ENCODE data around the gene CRYBG2.

DNA sequence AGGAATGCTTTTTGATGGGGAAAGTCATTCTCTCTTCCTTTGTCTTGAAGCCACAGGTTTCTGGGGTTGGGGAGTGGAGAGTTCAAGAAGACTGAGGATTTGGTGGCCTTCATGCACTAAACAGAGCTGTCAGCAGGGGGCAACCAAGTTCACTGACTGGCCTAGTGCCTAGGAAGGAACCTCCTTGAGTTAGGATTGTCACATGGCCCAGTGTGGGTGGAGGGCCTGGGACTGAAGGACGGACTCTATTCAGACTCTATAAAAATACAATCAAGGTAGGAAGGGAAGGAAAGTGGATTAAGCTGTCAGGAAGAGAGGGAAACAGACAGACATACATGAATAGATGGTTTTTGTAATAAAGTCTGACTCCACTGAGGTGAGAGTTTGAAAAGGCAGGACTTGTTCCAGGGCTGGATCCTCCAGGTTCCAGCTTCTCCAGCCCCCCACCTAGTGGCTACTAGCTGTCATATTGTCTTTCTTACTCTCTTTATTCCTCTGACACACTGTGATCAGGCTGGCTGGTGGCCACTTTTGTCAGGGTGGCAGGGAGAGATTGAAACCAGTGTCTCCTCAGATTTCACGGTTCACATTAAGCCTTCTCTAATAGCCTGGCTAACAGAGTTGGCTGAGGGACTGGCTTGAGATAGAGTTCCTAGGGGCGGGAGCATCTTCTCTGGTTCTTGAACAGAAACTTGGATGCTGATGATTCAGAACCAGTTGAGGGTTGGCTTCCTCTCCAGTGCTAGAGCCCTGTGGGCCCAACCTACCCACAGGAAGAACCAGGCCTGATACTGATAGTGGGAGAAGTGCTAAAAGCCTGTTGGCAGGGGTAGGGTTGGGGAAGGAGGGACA, 78.1 kb downstream of the CRYBG2 start:
- TF ChIP-seq POLR2AphosphoS5 (IDR thresholded peaks at IDR 0.05) (peak; percentile 57), POLR2A (IDR thresholded peaks at IDR 0.05) (no peak)
- TF ChIP-seq, protein P1, sequence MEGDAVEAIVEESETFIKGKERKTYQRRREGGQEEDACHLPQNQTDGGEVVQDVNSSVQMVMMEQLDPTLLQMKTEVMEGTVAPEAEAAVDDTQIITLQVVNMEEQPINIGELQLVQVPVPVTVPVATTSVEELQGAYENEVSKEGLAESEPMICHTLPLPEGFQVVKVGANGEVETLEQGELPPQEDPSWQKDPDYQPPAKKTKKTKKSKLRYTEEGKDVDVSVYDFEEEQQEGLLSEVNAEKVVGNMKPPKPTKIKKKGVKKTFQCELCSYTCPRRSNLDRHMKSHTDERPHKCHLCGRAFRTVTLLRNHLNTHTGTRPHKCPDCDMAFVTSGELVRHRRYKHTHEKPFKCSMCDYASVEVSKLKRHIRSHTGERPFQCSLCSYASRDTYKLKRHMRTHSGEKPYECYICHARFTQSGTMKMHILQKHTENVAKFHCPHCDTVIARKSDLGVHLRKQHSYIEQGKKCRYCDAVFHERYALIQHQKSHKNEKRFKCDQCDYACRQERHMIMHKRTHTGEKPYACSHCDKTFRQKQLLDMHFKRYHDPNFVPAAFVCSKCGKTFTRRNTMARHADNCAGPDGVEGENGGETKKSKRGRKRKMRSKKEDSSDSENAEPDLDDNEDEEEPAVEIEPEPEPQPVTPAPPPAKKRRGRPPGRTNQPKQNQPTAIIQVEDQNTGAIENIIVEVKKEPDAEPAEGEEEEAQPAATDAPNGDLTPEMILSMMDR (IDR thresholded peaks at IDR 0.05), result peak; percentile 86 to 91 (median 88)

Data from gastroesophageal sphincter (tissue), 3 donors.